Measurements from ENCODE around the gene WDR26.

DNA sequence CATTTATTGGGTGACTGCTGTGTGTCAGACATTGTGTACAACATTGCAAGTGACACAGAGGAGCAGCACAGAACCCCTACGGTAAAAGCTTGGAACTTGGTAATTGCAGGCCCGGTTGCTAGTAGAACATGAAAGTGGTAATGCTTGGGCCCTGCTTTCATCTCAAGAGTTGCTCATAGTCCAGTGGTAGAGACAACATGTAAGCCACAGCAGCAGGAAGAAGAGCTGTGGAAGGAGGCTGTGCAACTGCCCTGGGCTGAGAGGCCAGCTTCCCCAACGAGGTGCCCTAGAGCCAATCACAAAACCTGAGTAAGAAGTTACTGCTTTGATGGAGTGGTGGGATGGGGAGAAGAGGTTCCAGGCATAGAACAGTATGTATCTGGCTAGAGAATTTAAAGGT lies 59.5 kb downstream of the WDR26 start:
- TF ChIP-seq EZH2 (IDR thresholded peaks at IDR 0.05; ENCODE audit: insufficient read depth, poor library complexity, severe bottlenecking) (no peak), EZH2phosphoT487 (IDR thresholded peaks at IDR 0.05; ENCODE audit: insufficient read depth, low read depth) (no peak)
